ENCODE measurements around the gene KANSL1. TPM values are rescaled to one million over a fixed set of nuclear protein-coding genes. Genes with fewer than 3 reads are reported as not detected.

Gene KANSL1
- total and polyA plus RNA-seq, 10 of the 15 experiments (the other 5 are each of a cell fraction or from before 2014, with no cell fraction given) = 4.7 to 60.6 (median 28.0) TPM

- 98% methylated on average over 16 of the region's 16 CpGs for WGBS (ENCODE audit: insufficient coverage, insufficient replicate concordance, low lambda C conversion rate, missing lambda C conversion rate)
- BruUV-seq (replicated peaks) = no TSS peak
- TF ChIP-seq SKIL (IDR thresholded peaks at IDR 0.05; ENCODE audit: low read depth, poor library complexity, severe bottlenecking) (no peak), KAT2A (conservative IDR thresholded peaks at IDR 0.05; ENCODE audit: control insufficient read depth, low read depth, low read length) (no peak), ETV6 (conservative IDR thresholded peaks at IDR 0.05 in 1 of 2, IDR thresholded peaks at IDR 0.05 in 1 of 2; ENCODE audit: borderline replicate concordance in 1 of 2, low read depth in 1 of 2) (no peak)
- FAIRE-seq = no peak
- SMC1A ChIA-PET (ENCODE audit: uncharacterized antibody, unreplicated experiment) = no interaction called here
- no peak overlapping the region for H3K9ac ChIP-seq (ENCODE audit: control insufficient read depth, insufficient read depth, low read length)
- H3K4me3 ChIP-seq = no peak overlapping the region
- no peak overlapping the region for H3K27ac ChIP-seq (ENCODE audit: control insufficient read depth, insufficient read depth)
- in situ Hi-C loops (cut with MboI) = no loop called here
- H3K4me1 ChIP-seq (ENCODE audit: control insufficient read depth, insufficient read depth, low read length) = peaks cover 16% of the 10 kb centered on the region
- POLR2A ChIA-PET = no interaction called here
- ATAC-seq = no peak
- no peaks in the 10 kb centered on the region for H3K79me2 ChIP-seq (ENCODE audit: control insufficient read depth, insufficient read depth, low read length)
- no peak for DNase-seq (ENCODE audit: low read depth, low spot score)
- no peaks in the 10 kb centered on the region for H3K27me3 ChIP-seq (replicated peaks in 1 of 2; ENCODE audit: control insufficient read depth in 2 of 2, insufficient read depth in 2 of 2, low read length in 1 of 2)
- RAD21 ChIA-PET (ENCODE audit: unreplicated experiment) = no interaction called here
- H3K4me2 ChIP-seq (ENCODE audit: control insufficient read depth, insufficient read depth) = no peak overlapping the region
- no peaks in the 10 kb centered on the region for H3K9me3 ChIP-seq (replicated peaks; ENCODE audit: control insufficient read depth, insufficient read depth, low read length)
- no peak overlapping the region for H2AFZ ChIP-seq (ENCODE audit: control insufficient read depth, low read depth, low read length)
- CTCF ChIA-PET = interaction anchor here (0.5 kb wide), 1 partner anchor 189 kb away, joined by 6 read pairs; no protein-coding TSS in a partner anchor
- no peaks in the 10 kb centered on the region for H4K20me1 ChIP-seq (ENCODE audit: control insufficient read depth, insufficient read depth)
- H3K36me3 ChIP-seq (ENCODE audit: control insufficient read depth in 2 of 2, insufficient read depth in 2 of 2, low read length in 1 of 2) = peaks cover 26 to 43% of the 10 kb centered on the region in 2 experiments
- intact Hi-C loops (cut with micrococcal nuclease; ENCODE audit: unreplicated experiment) = no loop called here
Observed at GRCh38 chr17:46031440-46031839, 161.8 kb downstream of the KANSL1 start.

GRCh38 chr17:46030752-46031151 lies 162.5 kb downstream of the KANSL1 start:
- no TSS peak for BruUV-seq (replicated peaks)
- H3K4me2 ChIP-seq (ENCODE audit: control insufficient read depth, insufficient read depth) = no peak overlapping the region
- CTCF ChIA-PET = interaction anchor here (0.5 kb wide), 1 partner anchor 190 kb away, joined by 6 read pairs; no protein-coding TSS in a partner anchor

More at GRCh38 chr17:46030752-46031151, 162.5 kb downstream of the KANSL1 start:
- in situ Hi-C loops (cut with MboI) = no loop called here
- Histone ChIP-seq H3K79me2 (ENCODE audit: control insufficient read depth, insufficient read depth, low read length) (no peaks in the 10 kb centered on the region), H2AFZ (ENCODE audit: control insufficient read depth, low read depth, low read length) (no peak overlapping the region), H3K9me3 (replicated peaks; ENCODE audit: control insufficient read depth, insufficient read depth, low read length) (no peaks in the 10 kb centered on the region), H3K4me1 (ENCODE audit: control insufficient read depth, insufficient read depth, low read length) (peaks cover 17% of the 10 kb centered on the region), H3K4me3 (no peak overlapping the region), H3K27me3 (replicated peaks in 1 of 2; ENCODE audit: control insufficient read depth in 2 of 2, insufficient read depth in 2 of 2, low read length in 1 of 2) (no peaks in the 10 kb centered on the region), H3K27ac (ENCODE audit: control insufficient read depth, insufficient read depth) (no peak overlapping the region), H4K20me1 (ENCODE audit: control insufficient read depth, insufficient read depth) (no peaks in the 10 kb centered on the region), H3K9ac (ENCODE audit: control insufficient read depth, insufficient read depth, low read length) (no peak overlapping the region), H3K36me3 (ENCODE audit: control insufficient read depth in 2 of 2, insufficient read depth in 2 of 2, low read length in 1 of 2) (peaks cover 24 to 36% of the 10 kb centered on the region in 2 experiments)
- TF ChIP-seq CHD1 (IDR thresholded peaks at IDR 0.05; ENCODE audit: low read depth, low read length) (no peak), POLR2A (IDR thresholded peaks at IDR 0.05; ENCODE audit: low read depth, low read length) (0 out of 2 replicates have a peak, but pooled peaks have one; percentile 30), HCFC1 (IDR thresholded peaks at IDR 0.05; ENCODE audit: low read length) (no peak), RFX5 (IDR thresholded peaks at IDR 0.05; ENCODE audit: low read depth, low read length) (no peak)
- DNase-seq (ENCODE audit: low read depth, low spot score) (no peak), FAIRE-seq (no peak), ATAC-seq (no peak)
- intact Hi-C loops (cut with micrococcal nuclease; ENCODE audit: unreplicated experiment) = no loop called here
- POLR2A ChIA-PET = interaction anchor here (0.5 to 0.7 kb wide), 2 partner anchors 29 to 111 kb away, joined by 3 to 4 read pairs; no protein-coding TSS in a partner anchor
- RAD21 ChIA-PET (ENCODE audit: unreplicated experiment) = no interaction called here
- 83% methylated on average over 3 of the region's 3 CpGs for WGBS (ENCODE audit: insufficient coverage, insufficient replicate concordance, low lambda C conversion rate, missing lambda C conversion rate)
- SMC1A ChIA-PET (ENCODE audit: uncharacterized antibody, unreplicated experiment) = no interaction called here
